GM23248 (cell line): ENCODE measurements around the gene THSD7A. TPM values are rescaled to one million over a fixed set of nuclear protein-coding genes. Genes with fewer than 3 reads are reported as not detected.
A peak's percentile ranks its signal among the peaks of the same experiment; 100 is the strongest.

ENCODE experiments used
- DNase-seq: peaks from one replicate; pipeline ENCODE4 v3.0.0-alpha.2; 2015
- H2AFZ ChIP-seq: fragments of 200-600 bp; sonication (generic); 2 replicates; pipeline ENCODE4 v1.6.1; 2016; ENCODE audit warnings: antibody characterized with exemption
- H3F3A ChIP-seq: fragments of 200-600 bp; sonication (generic); 2 replicates; pipeline ENCODE4 v1.6.1; 2016; ENCODE audit warnings: mild to moderate bottlenecking, antibody characterized with exemption, mixed run types; ENCODE audit not compliant: insufficient read depth
- H3K27ac ChIP-seq: fragments of 200-600 bp; sonication (generic); 2 replicates; pipeline ENCODE4 v1.5.1; 2016; ENCODE audit warnings: mild to moderate bottlenecking
- H3K27me3 ChIP-seq: fragments of 200-600 bp; sonication (generic); replicated peaks from 2 replicates; pipeline ENCODE4 v1.6.1; 2016; ENCODE audit warnings: mild to moderate bottlenecking; ENCODE audit not compliant: insufficient read depth
- H3K36me3 ChIP-seq: fragments of 200-600 bp; sonication (generic); 2 replicates; pipeline ENCODE4 v1.6.1; 2016; ENCODE audit warnings: low read depth, mild to moderate bottlenecking
- H3K4me1 ChIP-seq: fragments of 200-600 bp; sonication (generic); 2 replicates; pipeline ENCODE4 v1.6.1; 2016; ENCODE audit warnings: mild to moderate bottlenecking; ENCODE audit not compliant: insufficient read depth
- H3K4me2 ChIP-seq: fragments of 200-600 bp; sonication (generic); one replicate; pipeline ENCODE4 v1.6.1; 2016; ENCODE audit warnings: mild to moderate bottlenecking; ENCODE audit not compliant: unreplicated experiment
- H3K4me3 ChIP-seq: fragments of 200-600 bp; sonication (generic); 2 replicates; pipeline ENCODE4 v1.5.1; 2016; ENCODE audit warnings: mild to moderate bottlenecking
- H3K79me2 ChIP-seq: fragments of 200-600 bp; sonication (generic); 2 replicates; pipeline ENCODE4 v1.6.1; 2016; ENCODE audit warnings: mild to moderate bottlenecking; ENCODE audit not compliant: insufficient read depth
- H3K9ac ChIP-seq: fragments of 200-600 bp; sonication (generic); 2 replicates; pipeline ENCODE4 v1.6.1; 2016; ENCODE audit warnings: mild to moderate bottlenecking
- H3K9me2 ChIP-seq: fragments of 200-600 bp; sonication (generic); 2 replicates; pipeline ENCODE4 v1.6.1; 2016; ENCODE audit warnings: mixed run types, mild to moderate bottlenecking, moderate library complexity; ENCODE audit not compliant: insufficient read depth
- H3K9me3 ChIP-seq: fragments of 200-600 bp; sonication (generic); one replicate; pipeline ENCODE4 v1.6.1; 2017; ENCODE audit warnings: low read depth
- H4K20me1 ChIP-seq: fragments of 200-600 bp; sonication (generic); 2 replicates; pipeline ENCODE4 v1.6.0; 2016; ENCODE audit not compliant: insufficient read depth
- EZH2 ChIP-seq: fragments of 200-600 bp; sonication (generic); IDR thresholded peaks from 2 replicates; pipeline ENCODE4 v1.6.1; 2018; ENCODE audit warnings: antibody characterized with exemption, mild to moderate bottlenecking; ENCODE audit not compliant: insufficient read depth, poor library complexity, severe bottlenecking
- EZH2phosphoT487 ChIP-seq: fragments of 200-600 bp; sonication (generic); IDR thresholded peaks from 2 replicates; pipeline ENCODE4 v1.6.1; 2018; ENCODE audit warnings: antibody characterized with exemption, moderate library complexity, mild to moderate bottlenecking, low read depth; ENCODE audit not compliant: insufficient read depth
- WGBS, 2 experiments: methylation state at CpG; one replicate each; pipeline ENCODE4 v1.1.6; 2015 to 2017; ENCODE audit warnings: low lambda C conversion rate in 2 of 2, low coverage in 1 of 2; ENCODE audit errors: missing lambda C conversion rate in 2 of 2; 5-methylcytosine and 5-hydroxymethylcytosine counted together
- in situ Hi-C: fragments of 300-500 bp; cut with MboI; formaldehyde crosslinking; loops from 2 replicates; pipeline ENCODE4 v1.15.0; 2020
- polyA plus RNA-seq: library from polyadenylated mRNA; unstranded; fragments of >200 nt; fragmentation: Nextera tagmentation; extraction: Ambion mirVana; gene quantifications from 2 replicates; pipeline ENCODE4 v1.2.1, GENCODE V29; 2016
- total RNA-seq: library from RNA; depleted of rRNA; stranded (reverse); fragments of >200 nt; shearing (Covaris generic); gene quantifications from 2 replicates; pipeline ENCODE4 v1.2.3, GENCODE V29; 2014

The THSD7A gene
- total and polyA plus RNA-seq, 2 experiments from 2014 or later: not detected

DNA sequence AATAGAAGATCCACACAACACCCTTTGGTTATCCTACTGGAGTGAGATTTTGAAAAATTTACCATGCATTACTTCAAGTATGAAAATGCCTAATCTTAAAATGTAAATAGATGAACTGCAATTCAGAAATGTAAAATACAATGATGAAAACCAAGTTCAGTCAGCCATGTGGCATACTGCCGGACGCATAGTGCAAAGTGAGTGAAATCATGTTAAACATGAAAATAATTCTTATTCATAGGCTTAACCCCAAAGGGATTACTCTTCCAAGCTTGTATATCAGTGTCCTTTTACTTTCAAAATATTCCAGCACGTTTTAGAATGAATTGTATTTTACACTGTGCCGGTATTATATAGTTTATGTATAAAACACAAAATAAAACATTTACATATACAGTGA, 99.8 kb downstream of the THSD7A start:
- no peaks in the 10 kb centered on the region for H3K27me3 ChIP-seq
- no peak overlapping the region for H2AFZ ChIP-seq
- in situ Hi-C loops: no loop called here
- no peaks in the 10 kb centered on the region for H3K9me3 ChIP-seq
- H3K4me2 ChIP-seq: no peak overlapping the region
- no peak overlapping the region for H3K4me3 ChIP-seq
- no peaks in the 10 kb centered on the region for H4K20me1 ChIP-seq
- H3K9ac ChIP-seq: no peak overlapping the region
- H3K79me2 ChIP-seq: no peaks in the 10 kb centered on the region
- H3F3A ChIP-seq: peaks cover 2% of the 10 kb centered on the region
- no peaks in the 10 kb centered on the region for H3K9me2 ChIP-seq
- H3K4me1 ChIP-seq: peaks cover 3% of the 10 kb centered on the region
- no peak for TF ChIP-seq EZH2
- TF ChIP-seq EZH2phosphoT487: no peak
- H3K27ac ChIP-seq: no peak overlapping the region
- H3K36me3 ChIP-seq: no peaks in the 10 kb centered on the region
- no peak for DNase-seq
- WGBS, 2 experiments: 86 to 88% methylated on average over 4 of the region's 4 CpGs

DNA sequence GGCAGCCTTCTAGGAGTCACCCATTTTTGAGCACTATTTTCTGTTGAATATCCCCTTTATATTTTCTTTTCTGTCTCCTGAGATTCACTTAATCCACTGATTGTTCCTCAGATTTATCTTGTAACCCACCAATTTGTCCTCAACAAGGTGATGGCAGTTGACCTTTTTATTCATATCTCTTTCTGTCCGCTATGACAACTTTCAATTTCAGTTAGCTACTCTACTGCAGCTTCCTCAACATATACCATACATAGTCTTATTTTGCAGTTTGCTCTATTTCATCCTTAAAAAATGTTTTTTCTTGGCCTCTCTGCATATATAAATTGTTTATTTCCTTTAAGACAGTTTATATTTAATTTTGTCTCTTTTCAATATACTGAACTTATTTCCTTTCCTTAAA, 101.3 kb downstream of the THSD7A start:
- TF ChIP-seq EZH2phosphoT487: no peak
- TF ChIP-seq EZH2: no peak
- WGBS, 2 experiments: 100% methylated on average over 1 of the region's 1 CpG
- H3K4me1 ChIP-seq: peaks cover 18% of the 10 kb centered on the region
- no peak overlapping the region for H3K4me2 ChIP-seq
- H3K79me2 ChIP-seq: no peaks in the 10 kb centered on the region
- no peak for DNase-seq
- no peak overlapping the region for H2AFZ ChIP-seq
- no peak overlapping the region for H3K27ac ChIP-seq
- no peaks in the 10 kb centered on the region for H4K20me1 ChIP-seq
- H3K36me3 ChIP-seq: no peaks in the 10 kb centered on the region
- no peak overlapping the region for H3K4me3 ChIP-seq
- peaks cover 15% of the 10 kb centered on the region for H3F3A ChIP-seq
- H3K9ac ChIP-seq: no peak overlapping the region
- H3K9me3 ChIP-seq: no peaks in the 10 kb centered on the region
- no peaks in the 10 kb centered on the region for H3K9me2 ChIP-seq
- H3K27me3 ChIP-seq: no peaks in the 10 kb centered on the region
- in situ Hi-C loops: no loop called here

DNA sequence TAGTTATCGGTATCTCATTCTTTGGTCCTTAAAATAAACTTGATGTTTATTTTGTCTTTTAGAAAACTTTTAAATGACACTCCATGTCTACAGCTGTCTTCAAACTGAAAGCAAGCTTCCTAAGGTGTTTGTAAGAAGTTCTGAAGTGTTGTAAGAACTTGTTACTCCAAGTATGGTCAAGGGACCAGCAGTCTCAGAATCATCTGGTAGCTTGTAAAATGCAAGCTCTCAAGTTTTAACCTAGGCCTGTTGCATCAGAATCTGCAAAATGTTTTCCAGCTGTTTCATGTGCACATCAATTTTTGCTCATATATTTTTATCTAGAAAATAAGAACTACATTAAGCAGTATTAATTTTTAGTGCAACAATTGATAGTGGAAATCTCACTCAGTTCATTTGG, 104.1 kb downstream of the THSD7A start:
- no peaks in the 10 kb centered on the region for H3K79me2 ChIP-seq
- peaks cover 18% of the 10 kb centered on the region for H3K4me1 ChIP-seq
- peaks cover 13% of the 10 kb centered on the region; the same call in 1 of the 2 replicates for H3K27me3 ChIP-seq
- no peak overlapping the region for H3K27ac ChIP-seq
- no peaks in the 10 kb centered on the region for H3K9me2 ChIP-seq
- H3K4me3 ChIP-seq: no peak overlapping the region
- peak; percentile 55 for DNase-seq
- H4K20me1 ChIP-seq: no peaks in the 10 kb centered on the region
- H3K4me2 ChIP-seq: no peak overlapping the region
- in situ Hi-C loops: no loop called here
- no peaks in the 10 kb centered on the region for H3K9me3 ChIP-seq
- no peak overlapping the region for H2AFZ ChIP-seq
- TF ChIP-seq EZH2 (no peak), EZH2phosphoT487 (no peak)
- H3K36me3 ChIP-seq: no peaks in the 10 kb centered on the region
- WGBS, 2 experiments: 97 to 100% methylated on average over 1 of the region's 1 CpG
- H3F3A ChIP-seq: peaks cover 17% of the 10 kb centered on the region
- no peak overlapping the region for H3K9ac ChIP-seq

DNA sequence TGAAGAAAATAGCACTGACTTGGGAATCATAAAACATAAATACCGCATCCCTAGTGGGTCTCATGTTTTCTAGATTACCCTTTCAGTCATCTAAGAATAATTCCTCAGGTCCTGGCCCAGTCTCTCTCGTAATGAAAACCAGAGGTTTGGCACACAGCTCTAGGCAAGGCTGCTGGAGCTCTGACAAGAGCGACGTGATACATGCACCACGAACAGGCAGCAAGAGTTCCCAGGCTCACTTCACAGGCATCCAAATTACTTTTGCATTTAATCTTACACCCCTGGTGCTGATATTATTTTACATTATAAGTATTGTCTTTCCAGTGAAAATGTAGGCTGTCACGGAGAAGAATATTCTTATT, 105.2 kb downstream of the THSD7A start:
- DNase-seq: peak; percentile 95
- Histone ChIP-seq H2AFZ (no peak overlapping the region), H3K9me2 (no peaks in the 10 kb centered on the region), H3K36me3 (no peaks in the 10 kb centered on the region), H3K9ac (0 out of 2 replicates have a peak overlapping the region, but pooled peaks have one; percentile 34), H3K27ac (peak overlapping the region; percentile 51), H3K4me2 (peak overlapping the region; percentile 30), H3K9me3 (no peaks in the 10 kb centered on the region), H4K20me1 (no peaks in the 10 kb centered on the region), H3F3A (peaks cover 17% of the 10 kb centered on the region), H3K27me3 (peaks cover 13% of the 10 kb centered on the region; the same call in 1 of the 2 replicates), H3K4me3 (peak overlapping the region; percentile 37), H3K79me2 (no peaks in the 10 kb centered on the region), H3K4me1 (peaks cover 18% of the 10 kb centered on the region)
- 8 to 9% methylated on average over 6 of the region's 6 CpGs for WGBS, 2 experiments
- in situ Hi-C loops: no loop called here
- TF ChIP-seq EZH2phosphoT487 (no peak), EZH2 (no peak)
